NCI-H1930 (cell line): ENCODE measurements around the gene ANTXR1.

Experiments
- DNase-seq, 2 experiments: peaks; one replicate each; lab custom pipeline; 2025; lab: John Stamatoyannopoulos, UW

Gene ANTXR1

DNA sequence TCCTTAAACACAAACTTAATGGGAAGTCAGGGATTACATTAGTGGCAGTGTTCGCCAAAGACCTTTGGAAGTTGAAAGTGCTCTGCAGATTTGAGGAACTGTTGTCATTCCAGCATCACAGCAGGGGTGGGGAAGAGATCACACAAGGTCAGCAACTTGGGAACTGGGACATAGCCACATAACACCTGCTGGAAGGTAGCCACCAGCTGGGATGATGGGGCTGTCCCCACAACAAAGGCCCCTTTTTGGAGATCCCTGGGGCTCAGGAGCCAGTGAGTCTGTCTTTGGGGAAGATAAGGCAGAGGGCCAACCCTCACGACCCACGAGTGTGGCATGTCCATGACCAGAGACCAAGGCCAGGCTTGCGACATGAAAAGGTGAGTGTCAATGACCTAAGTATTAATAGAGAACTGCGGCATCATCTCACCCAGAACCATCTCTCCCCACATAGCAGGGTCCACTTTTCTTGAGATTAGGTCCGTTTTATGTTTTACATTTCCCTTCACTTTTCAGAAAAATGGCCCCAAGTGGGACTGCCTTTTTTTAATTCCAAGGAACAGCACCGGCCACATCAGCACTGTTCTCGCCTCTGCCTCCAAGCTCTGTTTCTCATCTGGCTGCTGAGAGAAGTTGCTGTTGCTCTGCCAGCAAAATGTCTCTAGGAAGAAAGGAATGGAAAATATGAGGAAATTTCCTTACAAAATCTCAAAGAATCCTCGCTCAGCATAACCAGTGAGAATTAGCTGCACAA, 267.1 kb downstream of the ANTXR1 start:
- no peak for DNase-seq

DNA sequence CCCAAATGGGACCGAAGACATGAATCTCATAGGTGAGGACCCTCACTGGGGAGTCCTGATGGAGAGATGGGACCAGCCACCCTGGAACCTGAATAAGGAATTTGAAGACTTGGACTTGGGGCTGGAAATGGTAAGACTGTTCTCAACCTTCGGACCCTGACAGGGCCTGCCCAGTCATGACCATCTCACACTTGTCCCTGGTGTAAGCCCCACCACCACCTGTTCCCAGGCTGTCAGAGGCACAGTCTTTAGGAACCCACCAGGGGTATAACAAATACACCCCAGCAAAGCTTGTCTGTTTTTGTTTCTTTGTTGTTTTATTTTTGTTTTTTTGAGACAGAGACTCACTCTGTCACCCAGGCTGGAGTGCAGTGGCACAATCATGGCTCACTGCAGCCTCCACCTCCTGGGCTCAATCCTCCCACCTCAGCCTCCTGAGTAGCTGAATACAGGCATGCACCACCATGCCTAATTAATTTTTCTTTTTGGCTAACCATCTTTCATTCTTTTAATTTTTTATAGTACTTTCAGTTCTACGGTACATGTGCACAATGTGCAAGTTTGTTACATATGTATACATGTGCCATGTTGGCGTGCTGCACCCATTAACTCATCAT, 267.9 kb downstream of the ANTXR1 start:
- DNase-seq, result no peak

DNA sequence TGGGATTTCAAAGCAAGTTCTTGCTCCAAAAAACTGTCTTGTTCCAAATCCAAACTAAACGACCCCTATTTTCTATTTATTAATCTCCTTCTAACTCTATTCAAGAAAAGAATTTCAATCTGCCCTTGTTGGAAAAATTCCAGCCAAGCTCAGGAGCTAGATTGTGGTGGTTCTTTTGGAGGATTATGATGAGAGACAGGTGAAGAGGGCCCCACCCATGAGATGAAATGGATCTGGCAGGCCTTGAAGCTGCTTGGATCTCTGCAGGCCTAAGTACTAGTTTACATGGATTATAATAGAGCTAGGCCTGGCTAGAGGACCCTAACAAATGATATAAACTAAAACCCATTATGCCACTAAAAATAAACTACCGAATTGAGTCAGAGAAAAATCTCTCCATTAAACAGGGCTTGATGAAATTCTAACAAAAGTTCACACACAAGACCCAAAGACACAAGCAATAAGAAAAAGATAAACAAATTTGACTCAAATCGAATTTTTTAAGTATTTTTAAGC, 272.5 kb downstream of the ANTXR1 start:
- no peak for DNase-seq

DNA sequence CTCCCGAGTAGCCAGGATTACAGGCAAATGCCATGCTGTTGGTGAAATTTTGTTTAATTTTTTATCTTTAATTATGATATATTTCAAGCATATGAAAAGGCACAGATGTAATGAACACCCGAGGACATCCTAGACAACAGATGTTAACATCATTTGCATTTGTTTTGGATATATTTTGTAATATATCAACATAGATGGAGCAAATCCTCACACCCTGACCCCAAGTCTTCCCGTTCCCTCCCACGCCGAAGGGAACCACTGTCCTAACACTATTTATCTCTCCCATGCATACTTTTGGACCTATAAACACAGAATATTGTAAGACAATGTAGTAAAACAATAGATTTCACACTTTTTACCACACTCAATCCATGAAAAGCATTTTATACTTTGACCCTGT, 274.6 kb downstream of the ANTXR1 start:
- no peak for DNase-seq

DNA sequence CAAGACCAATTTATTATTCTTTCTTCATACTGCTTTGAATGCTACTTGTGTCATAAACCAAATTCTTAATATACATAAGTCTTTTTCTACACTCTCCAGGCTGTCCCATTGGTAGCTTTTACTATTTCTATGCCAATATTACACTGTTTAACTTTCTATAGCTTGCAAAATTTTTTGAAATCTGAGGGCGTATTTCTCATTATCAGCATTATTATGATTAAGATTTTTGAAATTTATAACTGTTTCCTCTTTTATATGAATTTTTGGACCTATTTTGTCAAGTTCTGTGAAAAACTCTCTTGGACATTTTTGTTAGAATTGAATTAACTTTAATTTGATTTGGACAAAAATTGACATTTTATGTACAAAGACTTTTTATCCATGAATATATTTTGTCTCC, 275.4 kb downstream of the ANTXR1 start:
- no peak for DNase-seq

DNA sequence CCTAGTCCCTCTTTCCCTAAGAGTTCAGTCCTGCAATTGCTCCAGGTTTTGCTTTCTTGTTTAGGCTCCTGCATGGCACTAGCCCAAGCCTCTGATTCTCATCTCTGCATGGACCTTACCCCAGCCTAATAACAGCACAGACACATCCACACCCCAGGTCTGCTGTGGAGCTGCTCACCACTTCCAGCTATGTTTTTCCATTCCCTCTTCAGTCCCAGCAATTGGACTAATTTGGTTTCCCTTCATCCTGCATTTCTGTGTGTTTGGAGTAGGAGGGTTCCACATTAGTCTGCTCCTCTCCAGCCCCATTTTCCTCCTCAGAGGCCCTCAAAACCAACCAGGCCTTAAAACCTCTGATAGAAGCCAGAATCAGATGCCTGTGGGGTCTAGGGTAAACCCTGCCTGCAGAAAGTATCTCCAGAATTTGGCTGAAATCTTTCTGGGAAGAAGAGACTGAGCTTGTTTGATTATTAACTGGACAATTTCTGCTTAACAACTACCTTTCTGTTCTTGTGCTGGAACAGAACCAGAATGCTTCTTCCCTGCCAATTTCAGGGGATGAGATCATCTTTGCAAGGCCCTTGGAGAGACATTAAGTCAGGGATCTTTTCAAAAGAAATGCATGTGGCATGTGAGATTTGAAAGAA, 278.1 kb downstream of the ANTXR1 start:
- DNase-seq, result no peak

DNA sequence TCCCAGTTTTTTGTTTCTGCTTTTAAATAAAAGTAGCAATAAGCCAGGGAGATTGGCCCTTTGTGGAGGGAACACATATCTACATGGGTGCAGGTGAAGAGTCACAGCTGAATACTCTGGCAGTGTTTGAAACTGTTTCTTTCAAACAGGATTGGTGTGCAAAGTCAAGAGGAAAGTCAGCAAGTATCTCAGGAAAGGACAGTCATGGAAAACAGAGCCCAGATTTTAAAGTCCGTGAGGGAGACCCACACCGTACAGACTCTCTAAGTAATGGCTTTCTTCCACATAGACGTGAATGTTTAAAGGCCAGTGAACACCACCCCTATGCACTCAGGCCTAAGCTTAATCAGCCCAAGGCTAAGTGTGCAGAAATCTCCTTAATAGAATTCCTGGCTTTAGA, 278.7 kb downstream of the ANTXR1 start:
- no peak for DNase-seq

DNA sequence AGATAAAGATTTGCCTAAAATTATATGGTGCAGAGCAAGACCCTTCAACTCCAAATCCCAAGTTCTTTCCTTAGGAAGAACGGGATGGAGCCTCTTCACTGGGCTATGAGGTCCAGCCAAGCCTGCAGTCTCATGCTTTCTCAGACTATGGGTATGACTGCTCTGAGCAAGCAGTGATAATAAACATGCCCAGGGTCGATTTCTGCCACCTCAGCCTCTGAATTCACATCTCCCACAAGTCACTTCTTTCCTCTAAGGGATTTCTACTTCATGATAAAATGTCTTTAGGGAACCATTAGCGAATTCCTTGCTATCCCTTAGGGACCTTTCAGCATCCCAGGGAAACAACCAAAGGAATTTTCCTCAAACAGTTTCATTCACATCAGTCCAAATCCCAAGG, 279.3 kb downstream of the ANTXR1 start:
- DNase-seq, result no peak

DNA sequence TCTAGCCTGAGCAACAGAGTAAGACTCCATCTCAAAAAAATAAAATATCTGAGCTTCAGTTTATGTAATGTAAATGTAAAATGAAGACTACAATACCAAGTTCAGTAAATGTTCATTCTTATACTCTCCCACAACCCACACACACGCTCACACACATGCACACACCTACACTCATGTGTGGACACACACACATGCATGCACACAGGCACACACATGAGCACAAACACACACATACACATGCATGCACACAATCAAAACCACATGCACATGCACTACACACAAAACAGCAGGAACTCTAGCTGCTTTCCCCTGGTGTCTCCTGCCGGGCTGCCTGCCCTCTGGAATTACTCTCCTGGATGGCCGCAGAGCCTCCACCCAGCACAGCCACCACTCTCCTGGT, 283.4 kb downstream of the ANTXR1 start:
- DNase-seq, result no peak

DNA sequence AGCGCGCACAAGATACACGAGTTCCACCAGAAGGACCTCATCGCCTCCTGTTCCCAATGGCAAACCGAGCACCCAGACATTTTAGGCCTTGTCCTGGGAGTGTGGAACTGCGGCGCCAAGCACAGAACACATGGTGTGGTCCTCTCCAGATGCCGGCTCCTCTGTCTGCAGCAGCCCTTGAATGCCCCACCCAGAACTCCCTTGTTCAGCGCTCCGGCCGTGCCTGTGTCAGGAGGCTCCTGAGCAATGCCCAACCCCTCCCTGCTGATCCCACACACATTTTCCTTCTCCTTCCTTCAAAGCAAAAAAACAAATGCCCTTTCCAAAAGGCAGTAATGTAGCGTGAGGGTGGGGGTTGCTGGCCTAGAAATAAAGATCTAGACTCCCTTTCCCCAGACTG, 284.2 kb downstream of the ANTXR1 start:
- DNase-seq, result no peak

DNA sequence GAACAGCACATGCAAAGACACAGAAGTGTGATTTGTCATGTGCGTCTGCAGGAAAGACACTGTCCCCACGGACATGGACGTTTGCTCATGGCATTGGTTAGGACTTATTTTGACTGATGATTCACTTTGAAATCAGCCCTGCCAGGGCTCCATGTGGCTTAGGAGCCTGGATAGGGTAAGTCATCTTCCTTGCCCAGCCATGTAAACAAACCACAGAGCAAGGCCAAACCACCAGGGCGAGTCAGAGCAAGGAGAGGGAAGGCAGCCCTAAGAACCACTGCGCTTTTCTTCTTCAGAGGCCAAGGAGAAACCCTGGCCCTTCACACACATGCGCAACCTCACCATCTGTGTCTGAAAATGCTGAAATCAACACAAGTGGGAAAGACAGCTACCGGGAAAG, 285.3 kb downstream of the ANTXR1 start:
- no peak for DNase-seq

DNA sequence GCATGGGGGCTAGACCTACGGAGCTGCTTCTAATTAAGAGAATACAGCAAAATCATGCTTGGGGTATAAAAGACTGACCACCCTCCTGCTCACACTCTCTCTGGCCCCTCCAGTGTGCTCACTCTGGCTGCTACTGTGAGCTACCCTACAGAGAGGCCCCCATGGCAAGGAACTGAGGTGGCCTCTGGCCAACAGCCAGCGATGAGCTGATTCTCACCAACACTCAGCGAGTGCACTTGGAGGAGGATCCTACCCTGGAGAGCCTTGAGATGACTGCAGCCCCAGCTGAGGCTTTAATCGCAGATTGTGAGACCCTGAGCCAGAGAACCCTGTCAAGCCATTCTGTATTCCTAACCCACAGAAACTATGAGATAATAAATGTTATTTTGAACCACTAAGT, 285.9 kb downstream of the ANTXR1 start:
- DNase-seq, result no peak
